Renal pelvis (tissue), 4 donors: ENCODE data around the gene SLC24A4. TPM values are rescaled to one million over a fixed set of nuclear protein-coding genes. Genes with fewer than 3 reads are reported as not detected.
"Not testable (repeated sequence)": the region's sequence is repeated elsewhere in the genome, so short reads cannot be mapped to it uniquely, and the experiment has no call there.

Experiments
- DNase-seq: peaks from one replicate; pipeline ENCODE4 v3.0.0-alpha.2; 2013
- polyA plus RNA-seq, 3 donors: library from polyadenylated mRNA; unstranded; fragments of 120-200 nt; gene quantifications; one replicate each; pipeline ENCODE4 v1.2.1, GENCODE V29; 2013; ENCODE audit not compliant: insufficient read length in 3 of 3

The SLC24A4 gene
- polyA plus RNA-seq, 3 donors = 0.13 to 0.47 (median 0.19) TPM

DNA sequence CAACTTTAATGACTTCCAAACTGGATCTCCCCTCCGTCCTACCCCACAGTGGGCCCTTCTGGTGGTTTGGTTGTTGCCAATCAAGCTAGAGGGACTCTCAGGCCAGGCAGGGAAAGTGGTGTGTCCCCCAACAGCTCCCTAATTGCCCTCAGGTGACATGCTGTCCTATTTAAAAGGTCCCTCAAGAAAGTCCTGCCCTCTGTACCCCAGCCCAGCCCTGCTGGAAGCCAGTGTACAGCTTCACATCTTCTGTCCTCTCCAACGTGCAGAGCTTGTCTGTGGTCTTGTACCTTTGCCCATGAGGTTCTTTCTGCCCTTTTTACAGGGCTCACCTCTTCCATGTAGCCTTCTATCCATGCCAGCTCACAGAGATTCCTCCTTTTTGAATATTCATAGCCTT is 194.8 kb downstream of the SLC24A4 start:
- no peak for DNase-seq

DNA sequence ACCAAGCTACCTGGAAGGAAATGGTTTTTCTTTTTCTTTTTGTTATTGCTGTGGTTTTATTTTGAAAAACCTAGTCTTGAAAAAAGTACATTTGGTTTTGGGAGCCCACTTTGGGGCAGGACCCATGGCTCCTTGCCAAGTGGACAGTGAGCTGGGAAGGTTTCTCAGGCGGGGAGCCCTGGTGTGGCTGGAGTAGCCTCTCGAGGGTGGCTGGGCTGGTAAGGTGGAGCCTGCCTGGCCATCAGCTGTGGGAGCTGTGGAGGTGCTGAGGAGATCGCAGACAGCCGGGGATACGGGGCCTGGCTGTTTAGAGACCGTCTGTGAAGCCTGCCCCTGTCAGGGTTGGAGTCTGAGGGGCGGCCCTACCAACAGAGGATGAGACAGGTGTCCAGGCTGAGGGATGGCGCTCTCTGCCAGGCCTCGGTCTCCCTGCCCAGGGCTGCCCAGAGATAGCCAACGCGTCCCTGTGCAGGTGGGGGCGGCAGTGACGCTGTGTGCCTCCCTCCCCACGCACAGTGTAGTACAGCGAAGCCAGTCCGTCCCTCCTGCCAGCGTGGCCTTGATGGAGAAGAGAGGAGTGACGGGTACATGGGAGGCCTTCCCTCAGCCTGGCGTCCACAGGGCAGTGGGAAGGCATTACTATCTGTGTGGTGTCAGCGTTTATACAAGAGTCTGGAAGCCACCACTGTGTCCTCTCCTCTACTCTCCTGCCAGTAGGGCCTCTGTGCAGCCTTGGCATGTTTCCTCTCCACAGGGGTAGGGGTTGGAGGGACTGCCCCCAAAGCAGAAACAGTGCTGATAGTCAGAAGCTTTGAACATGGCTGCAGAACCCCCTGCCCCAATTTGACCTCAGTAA is 196.5 kb downstream of the SLC24A4 start:
- no peak for DNase-seq

DNA sequence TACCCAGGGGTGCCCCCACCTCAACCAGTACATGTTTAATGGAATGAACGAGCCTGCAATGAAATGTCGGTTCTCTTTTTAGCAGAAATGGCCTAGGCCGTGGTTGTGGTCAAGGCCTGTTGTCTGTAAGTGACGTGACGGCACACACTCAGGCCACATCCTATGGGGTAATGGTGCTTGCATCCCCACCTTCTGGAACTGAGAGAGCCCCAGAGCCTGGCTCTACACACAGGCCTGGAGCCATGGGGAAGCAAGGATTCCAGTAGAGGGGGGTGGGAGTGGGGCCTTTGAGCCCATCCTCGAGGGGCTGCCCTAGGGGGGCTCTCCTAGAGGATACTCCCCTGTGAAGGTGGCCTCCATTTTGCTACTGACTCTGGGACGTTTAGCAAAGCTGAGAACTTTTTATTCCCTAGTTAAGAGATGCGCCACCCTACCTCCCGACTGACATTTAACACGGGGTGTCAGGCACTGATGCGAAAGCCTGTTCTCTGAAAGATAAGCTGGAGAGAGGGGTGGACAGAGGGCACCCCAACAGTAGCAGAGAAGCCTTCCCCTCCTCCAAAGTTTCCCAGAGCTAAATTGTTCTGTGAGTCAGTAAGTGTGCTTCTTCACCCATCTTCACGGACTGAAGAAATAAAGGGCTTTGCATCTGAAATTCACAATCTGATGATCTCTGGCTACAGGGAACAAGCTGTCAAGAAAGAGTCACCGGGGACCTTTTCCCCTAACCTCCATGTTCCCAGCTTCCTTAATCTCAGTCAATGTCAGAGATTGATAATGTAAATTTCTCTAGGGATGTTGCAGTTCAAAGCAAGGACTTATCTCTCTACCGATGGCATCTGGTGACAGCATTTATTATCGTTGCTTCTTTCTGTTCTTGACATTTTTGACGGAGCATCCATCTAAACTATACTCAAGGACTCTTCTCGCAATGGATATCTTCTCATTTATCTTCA is 197.4 kb downstream of the SLC24A4 start:
- DNase-seq = no peak

DNA sequence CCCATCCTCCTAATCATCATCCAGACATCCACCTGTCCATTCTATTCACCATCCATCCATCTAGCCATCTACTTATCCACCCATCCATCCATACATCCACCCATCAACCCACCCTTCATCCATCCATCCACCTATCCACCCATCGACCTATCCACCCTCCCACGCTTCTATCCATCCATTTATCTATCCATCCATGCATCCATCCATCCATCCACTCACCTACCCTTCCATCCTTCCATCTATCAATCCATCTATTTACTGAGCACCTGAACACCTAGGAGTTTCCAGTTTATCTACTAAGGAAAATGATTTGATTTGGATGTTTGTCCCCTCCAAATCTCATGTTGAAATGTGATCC is 198.1 kb downstream of the SLC24A4 start:
- no peak for DNase-seq

DNA sequence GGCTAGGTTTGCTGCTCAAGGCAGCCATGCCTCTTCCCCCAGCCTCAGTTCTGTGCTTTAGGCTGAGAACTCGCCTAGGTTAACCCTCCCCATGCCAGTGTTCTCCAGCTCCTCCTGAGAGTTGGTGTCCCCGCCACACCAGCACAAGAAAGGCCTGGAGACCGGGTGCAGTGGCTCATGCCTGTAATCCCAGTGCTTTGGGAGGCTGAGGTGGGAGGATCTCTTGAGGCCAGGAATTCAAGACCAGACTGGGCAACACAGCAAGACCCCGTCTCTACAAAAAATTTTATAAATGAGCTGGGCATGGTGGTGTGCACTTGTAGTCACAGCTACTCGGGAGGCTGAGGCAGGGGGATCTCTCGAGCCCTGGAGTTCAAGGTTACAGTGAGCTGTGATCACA is 200.8 kb downstream of the SLC24A4 start:
- DNase-seq = no peak

DNA sequence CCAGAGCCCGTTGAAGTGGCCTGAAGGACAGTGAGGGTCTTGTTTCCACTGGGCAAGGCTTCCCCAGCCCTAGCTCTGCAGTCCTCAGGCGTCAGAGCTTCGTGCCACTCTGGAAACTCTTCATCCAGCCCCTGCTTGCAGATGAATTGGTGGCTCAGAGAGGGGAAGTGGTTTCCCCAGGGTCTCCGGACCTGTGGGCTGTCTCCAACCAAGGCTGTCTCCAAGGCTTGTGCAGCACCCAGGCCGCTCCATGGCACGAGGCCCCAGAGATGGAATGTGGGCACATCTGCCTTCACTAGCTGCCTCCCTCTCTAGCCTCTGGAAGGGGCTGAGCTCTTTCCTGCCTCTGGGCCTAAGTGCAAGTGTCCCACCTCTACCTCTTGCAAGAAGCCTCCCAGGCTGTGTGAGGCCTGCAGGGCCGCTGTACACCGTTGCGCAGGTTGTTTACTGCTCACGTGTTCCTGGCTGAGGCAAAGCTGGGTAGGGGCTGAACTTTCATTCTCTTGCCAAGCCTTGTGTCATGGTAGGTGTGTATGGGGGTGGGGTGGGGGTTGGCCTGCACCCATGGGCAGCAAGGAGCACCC is 201.7 kb downstream of the SLC24A4 start:
- DNase-seq = no peak

DNA sequence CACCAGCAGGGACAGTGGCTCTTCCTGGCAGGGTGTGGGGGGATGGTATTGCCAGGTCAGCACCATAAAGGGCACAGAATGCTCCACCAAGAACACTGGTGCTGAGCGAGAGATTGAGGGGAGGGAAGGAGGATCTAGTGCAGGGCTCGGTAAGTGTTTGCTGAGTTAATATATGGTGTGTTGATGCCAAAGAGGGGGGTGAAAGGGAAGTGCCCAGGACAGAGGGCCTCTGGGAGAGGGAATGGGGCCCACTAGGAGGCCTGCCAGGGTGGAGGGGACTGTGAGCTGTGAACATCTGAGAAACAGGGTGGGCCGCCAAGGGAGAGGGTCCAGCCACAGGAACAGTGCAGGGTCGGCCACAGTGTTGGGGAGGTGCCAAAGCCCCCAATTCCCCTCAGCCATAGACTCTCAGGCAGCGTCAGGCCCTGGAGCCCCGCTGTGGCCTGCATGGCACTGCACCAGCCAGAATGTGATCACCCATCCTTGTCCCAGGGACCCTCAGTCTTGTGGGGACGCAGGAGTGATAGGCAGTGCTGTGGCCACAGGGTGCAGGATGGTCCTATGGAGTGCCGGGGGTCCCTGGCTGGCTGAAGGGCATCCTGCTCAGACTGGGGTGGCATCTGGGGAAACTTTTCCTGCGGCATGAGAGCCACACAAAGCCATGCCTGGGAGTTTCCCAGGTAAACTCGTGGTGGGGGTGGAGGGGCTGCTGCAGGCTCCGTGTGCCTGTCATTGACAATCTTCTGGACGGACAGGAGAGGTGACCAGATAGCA is 202.5 kb downstream of the SLC24A4 start:
- no peak for DNase-seq

DNA sequence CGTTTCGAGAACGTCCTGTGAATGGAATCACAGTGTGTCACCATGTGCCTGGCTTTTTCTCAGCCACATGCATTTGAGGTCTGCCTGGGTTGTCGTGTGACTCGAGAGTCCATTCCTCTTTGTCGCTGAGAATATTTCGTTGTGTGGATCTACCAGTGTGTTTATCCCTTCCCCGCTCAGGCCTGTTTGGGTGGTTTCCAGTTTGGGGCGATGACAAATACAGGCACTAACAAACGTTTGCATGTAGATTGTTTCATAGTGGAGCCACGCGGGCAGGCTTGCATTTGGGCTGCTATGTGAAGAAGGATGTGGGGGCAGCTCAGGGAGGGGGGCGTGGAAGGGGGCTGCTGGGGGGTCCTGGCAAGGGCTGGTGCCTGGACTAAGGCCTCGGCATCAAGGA is 204.8 kb downstream of the SLC24A4 start:
- no peak for DNase-seq

DNA sequence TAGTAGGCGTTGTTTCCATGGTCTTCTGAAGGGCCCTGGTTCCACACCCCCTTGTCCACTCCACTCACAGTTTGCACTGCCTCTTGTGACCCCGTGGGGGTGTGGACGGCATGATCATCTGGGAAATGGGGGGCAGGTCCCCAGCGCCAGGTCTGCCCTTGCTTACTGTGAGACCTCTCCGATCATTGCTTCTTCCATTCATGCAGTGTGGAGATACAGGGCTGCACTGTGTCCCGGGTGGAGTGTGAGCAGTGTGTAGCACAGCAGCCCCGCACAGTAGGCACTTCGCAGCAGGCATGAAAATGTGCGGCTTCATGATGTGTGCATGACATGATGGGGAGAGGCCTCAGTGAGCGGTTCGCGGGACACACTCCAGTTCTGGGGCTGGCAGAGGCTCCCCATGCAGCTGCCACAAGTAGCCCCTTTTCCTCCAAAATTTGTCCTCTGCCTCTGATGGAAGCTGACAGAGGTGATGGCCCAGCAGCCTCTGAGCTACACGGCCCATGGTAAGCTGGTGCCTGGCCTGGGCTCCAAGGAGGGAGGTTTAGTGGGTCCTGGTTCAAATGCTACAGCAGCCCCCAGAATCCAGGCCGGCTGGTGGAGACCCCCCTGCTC is 205.6 kb downstream of the SLC24A4 start:
- no peak for DNase-seq

DNA sequence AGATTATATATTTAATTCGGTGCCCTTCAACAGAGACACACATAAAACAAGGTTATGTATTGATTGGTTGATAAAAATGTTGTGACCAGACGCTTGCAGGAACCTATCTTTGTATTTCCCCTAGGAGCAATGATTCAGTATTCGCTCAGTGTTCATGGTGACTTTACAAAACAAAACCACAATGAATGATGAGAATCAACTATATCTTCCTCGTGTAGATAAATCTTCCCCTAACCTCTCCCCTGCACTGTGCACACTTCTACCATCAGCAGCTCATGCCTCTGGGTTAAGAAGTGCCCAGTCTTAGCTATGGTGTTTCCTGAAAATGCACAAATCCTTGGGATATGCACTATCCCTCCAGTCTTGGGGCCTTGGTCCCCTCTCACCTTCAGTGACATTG is 206.9 kb downstream of the SLC24A4 start:
- no peak for DNase-seq

DNA sequence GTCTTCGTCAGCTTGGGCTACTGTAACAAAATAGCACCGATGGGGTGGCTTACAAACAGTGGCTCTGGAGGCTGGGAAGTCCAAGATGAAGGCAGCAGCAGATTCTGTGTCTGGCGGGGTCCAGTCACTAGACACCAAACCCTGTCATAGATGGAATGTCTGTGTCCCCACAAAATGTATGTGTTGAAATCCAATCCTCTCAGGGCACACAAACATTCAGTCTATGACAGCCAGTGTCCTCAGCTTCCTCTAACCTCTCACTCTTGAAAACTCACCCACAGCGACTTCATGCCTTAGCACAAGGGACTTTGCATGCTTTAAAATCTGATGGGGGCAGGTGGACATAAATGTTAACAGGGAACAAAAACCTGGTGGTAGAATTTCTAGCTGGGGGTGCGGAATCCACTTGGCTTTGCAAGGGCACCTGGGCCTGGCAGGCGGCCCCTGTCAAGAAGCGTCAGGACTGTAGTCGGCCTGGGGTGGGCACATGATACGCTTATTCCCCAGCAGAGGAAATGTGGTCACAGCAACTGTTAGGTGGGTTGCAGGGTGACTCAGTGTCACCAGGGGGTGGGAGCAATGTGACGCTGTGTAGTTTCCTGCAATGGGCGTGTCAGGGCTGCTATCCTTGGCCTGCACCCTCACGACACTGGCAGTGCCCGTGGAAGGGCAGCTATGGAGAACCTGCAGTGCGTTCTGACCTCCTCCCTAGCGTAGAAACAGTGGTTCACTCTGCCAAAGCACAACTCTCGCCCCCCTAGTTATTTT is 208.3 kb downstream of the SLC24A4 start:
- no peak for DNase-seq

DNA sequence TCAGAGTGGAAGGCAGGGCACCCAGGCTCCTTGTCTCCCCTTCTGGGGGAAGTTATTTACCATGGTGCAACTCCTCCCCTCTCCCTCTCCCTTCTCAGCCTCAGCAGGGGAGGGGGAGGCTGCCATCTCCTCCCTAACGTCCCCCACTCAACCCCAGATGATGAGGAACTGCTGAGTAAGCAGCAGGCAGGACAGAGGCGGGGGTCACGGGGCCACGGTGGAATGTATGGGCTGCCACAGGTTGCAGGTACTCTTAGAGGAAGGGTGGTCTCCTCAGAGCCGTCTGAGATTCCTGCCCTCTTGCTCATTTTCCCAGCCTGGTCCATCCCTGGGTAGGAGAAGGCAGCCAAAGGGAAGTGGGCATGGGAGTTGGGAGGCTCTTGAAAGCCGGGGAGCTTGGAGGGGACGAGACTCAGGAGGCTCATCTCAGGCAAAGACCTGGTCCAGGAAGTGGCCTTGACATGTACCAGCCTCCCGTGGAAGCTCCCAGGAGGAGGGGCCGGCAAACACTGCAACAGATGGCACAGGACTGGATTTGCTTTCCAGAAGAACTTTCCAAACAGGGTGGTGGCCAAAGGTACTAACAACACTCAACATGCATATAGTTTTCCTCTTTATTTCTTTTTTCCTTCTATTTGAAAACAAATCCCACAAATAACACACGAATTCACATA is 209.7 kb downstream of the SLC24A4 start:
- DNase-seq = no peak

DNA sequence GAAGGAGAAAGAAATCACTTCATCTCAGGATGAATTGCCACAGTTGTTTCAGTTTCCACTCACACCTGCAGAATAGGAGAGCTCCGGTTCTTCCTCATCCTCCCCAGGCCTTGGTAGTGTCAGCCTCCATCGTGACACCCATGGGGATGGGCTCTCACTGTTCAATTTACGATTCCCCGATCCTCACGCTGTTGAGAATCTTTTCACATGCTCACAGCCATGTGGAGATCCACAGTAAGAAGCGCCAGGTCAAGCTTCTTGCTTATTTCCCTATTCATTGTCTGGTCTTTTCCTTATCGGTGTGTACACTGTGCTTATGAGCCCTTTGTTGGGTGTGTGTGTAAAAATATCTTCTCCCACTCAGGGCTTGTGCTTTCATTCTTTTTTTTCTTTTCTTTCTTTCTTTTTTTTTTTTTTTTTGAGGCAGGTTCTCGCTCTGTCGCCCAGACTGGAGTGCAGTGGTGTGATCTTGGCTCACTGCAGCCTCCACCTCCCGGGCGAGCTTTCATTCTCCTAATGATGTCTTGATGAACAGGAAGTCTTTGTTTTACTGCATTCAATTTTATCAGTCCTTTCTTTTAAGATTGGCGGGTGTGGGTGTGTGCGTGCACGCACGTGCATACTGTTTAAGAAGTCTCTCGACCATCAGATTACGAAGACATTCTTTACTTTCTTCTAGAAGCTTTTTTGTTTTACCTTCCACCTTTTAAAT is 212.1 kb downstream of the SLC24A4 start:
- no peak for DNase-seq

DNA sequence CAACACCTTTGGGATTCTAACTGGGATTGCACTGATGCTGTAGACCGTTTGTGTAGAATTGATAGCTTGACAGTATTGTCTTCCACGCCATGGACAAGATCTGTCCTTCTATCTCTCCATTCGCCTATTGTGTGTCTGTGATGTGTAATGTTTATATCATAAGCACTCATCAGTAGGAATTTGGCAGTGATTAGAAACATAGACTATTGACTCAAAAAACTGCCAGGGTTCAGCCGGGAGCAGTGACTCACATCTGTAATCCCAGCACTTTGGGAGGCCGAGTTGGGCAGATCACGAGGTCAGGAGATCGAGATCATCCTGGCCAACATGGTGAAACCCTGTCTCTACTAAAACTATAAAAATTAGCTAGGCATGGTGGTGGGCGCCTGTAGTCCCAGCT is 213.3 kb downstream of the SLC24A4 start:
- not testable (repeated sequence) for DNase-seq

DNA sequence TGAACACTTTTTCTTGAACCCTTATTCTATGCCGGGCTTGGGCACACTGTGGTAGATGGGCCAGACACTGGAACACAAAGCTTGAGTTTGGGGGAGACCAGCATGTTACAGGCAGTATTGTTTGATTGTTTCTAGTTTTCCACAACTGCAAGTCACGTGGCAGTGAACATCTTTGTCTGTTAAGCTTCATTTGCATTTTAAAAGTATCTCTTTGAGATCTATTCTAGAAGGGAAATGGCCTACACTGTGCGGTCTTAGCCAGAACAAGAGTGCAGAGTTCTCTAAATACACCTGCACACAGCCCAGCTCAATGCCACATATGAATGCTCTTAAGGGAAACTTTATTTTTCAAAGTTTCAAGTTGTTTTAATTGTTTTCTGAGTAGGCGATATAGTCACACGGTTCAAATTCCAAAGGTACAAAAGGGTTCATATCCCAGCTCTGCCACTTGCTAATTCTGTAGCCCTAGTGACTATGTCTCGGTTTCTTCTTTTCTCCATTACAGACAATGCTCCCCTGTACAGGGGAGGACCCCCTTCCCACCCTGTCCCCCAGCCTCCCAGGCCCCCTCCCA is 215.5 kb downstream of the SLC24A4 start:
- DNase-seq = no peak

DNA sequence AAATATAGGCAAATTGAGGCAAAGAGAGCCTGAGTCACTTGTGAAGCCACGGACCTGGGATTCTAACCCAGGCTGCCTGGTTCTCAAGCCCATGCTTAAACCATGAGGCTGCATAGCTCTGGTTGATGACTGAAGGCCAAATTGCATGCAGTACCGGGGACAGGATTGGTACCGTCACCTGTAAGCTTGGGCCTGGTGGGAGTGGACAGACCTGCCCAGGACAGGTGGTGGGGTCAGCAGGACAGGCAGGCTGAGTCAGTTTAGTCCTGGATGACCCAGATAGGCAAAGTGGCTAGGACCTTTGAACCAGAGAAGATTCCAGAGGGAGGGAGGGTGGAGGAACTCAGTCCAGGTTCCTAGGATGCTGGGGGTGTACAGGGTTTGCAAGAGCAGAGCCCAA is 216.5 kb downstream of the SLC24A4 start:
- no peak for DNase-seq

DNA sequence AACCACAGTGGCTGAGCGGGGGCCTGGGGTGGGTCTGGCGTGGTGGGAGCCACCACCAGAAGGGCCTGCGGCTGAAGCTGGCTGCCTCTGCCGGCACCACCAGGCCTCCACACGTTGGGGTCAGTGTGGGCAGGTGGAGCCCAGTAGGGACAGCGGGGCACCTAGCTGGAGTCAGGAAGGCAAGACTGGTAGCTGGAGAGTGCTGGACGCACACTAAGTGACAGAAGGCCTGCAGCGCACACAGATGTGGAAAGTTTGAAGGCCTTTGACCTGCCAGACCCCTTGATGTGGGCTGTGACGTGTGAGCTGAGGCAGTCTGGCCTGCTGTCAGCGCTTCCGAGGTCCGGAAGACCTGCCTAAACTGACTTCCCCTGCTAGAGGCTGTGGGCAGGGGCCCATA is 216.9 kb downstream of the SLC24A4 start:
- no peak for DNase-seq

DNA sequence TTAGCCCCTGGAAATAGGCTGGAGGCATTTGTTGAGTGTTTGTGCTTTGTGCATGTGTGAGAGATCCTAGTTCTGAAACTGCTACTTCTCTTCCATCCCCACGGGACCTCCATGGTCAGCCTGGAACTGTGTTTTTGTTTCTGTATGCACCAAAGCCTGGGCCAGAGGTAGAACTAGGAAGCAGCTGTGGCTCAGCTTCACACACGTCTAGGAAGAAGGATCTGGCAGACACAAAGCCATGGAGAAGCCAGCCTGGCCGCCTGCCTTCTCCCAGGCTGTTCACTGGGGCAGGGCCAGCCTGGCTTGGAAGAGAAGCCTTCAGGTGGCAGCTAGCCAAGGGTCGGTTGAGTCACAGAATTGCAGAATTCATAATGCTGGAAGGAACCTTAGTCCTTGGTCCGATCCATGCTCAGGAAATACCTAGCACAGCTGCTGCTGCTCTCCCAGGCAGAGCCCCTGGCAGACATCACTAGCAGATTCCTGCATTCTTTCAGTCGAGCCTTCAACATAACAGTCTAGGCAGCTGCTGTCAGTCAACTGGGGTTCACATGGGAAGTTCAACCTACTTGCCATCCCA is 217.6 kb downstream of the SLC24A4 start:
- no peak for DNase-seq
